Adrenal gland (tissue), 5 donors: ENCODE data around the gene AARS1.
"Not testable (repeated sequence)": the region's sequence is repeated elsewhere in the genome, so short reads cannot be mapped to it uniquely, and the experiment has no call there.

ENCODE experiments used
- POLR2A ChIP-seq, 2 donors: fragments of 450-650 bp; IDR thresholded peaks; one replicate each; pipeline ENCODE4 v1.6.1; 2017; ENCODE audit warnings: antibody characterized with exemption in 2 of 2, mild to moderate bottlenecking in 2 of 2, moderate library complexity in 1 of 2
- TF ChIP-seq, protein P1 (sequence below), 6 experiments: fragments of 450-650 bp in 4 of 6; fragments of 200-600 bp in 2 of 6; sonication (generic) in 1 of 6; IDR thresholded peaks; 1 replicate in 5 of 6; 2 replicates in 1 of 6; pipeline versions ENCODE4 v1.5.1 to v1.8.0; 2016 to 2021; ENCODE audit warnings: antibody characterized with exemption in 6 of 6, mild to moderate bottlenecking in 2 of 6, moderate library complexity in 1 of 6
- donor health status: DM: no; HTN: no; CAD: no.

DNA sequence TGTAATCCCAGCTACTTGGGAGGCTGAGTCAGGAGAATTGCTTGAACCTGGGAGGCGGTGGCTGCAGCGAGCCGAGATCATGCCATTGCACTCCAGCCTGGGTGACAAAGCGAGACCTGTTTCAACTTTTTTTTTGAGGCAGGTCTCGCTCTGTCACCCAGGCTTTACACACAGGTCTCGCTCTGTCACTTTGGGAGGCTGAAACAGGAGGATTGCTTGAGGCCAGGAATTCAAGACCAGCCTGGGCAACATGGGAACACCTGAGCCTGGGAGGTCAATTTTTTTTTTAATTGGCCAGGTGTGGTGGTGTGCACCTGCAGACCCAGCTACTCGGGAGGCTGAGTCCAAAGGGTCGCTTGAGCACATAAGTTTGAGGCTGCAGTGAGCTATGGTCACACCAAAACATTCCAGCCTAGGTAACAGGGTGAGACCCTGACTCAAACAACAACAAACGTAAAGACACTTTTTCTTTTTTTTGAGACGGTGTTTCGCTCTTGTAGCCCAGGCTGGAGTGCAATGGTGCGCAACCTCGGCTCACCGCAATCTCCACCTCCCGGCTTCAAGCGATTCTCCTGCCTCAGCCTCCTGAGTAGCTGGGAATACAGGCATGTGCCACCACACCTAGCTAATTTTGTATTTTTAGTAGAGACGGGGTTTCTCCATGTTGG, 1.9 kb downstream of the AARS1 start:
- TF ChIP-seq, protein P1, sequence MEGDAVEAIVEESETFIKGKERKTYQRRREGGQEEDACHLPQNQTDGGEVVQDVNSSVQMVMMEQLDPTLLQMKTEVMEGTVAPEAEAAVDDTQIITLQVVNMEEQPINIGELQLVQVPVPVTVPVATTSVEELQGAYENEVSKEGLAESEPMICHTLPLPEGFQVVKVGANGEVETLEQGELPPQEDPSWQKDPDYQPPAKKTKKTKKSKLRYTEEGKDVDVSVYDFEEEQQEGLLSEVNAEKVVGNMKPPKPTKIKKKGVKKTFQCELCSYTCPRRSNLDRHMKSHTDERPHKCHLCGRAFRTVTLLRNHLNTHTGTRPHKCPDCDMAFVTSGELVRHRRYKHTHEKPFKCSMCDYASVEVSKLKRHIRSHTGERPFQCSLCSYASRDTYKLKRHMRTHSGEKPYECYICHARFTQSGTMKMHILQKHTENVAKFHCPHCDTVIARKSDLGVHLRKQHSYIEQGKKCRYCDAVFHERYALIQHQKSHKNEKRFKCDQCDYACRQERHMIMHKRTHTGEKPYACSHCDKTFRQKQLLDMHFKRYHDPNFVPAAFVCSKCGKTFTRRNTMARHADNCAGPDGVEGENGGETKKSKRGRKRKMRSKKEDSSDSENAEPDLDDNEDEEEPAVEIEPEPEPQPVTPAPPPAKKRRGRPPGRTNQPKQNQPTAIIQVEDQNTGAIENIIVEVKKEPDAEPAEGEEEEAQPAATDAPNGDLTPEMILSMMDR (IDR thresholded peaks at IDR 0.05) = not testable (repeated sequence)
- TF ChIP-seq POLR2A (IDR thresholded peaks at IDR 0.05) = not testable (repeated sequence)
